ENCODE data around the gene HOTAIR. TPM values are rescaled to one million over a fixed set of nuclear protein-coding genes. Genes with fewer than 3 reads are reported as not detected.

HOTAIR gene
- total and polyA plus RNA-seq, 8 donors, result not detected

- WGBS, 5 donors, result 3 to 13% (median 5%) methylated on average over 5 of the region's 5 CpGs
- Histone ChIP-seq H3K4me3 (no peak overlapping the region), H3K9me3 (peaks cover 0 to 11% (median 0%) of the 10 kb centered on the region in 4 donors), H3K27me3 (peaks cover 87 to 100% (median 100%) of the 10 kb centered on the region in 3 donors), H3K4me1 (peaks cover 15 to 38% (median 33%) of the 10 kb centered on the region in 4 donors), H3K36me3 (no peaks in the 10 kb centered on the region), H3K27ac (no peak overlapping the region)
- intact Hi-C loops (cut with DNase I; ENCODE audit: low total_unique reads), result no loop called here
- DNase-seq, result no peak
- TF ChIP-seq EP300 (IDR thresholded peaks at IDR 0.05) (no peak), CTCF (IDR thresholded peaks at IDR 0.05) (no peak), POLR2A (IDR thresholded peaks at IDR 0.05) (no peak), POLR2AphosphoS5 (IDR thresholded peaks at IDR 0.05) (no peak)
These were observed 13.9 kb upstream of the HOTAIR start for GRCh38 chr12:53988541-53989226.

GRCh38 chr12:53987787-53988230 lies 13.1 kb upstream of the HOTAIR start:
- intact Hi-C loops (cut with DNase I; ENCODE audit: low total_unique reads), result no loop called here
- H3K4me1 ChIP-seq, result peaks cover 15 to 42% (median 33%) of the 10 kb centered on the region in 4 donors
- 7 to 23% (median 10%) methylated on average over 4 of the region's 4 CpGs for WGBS, 5 donors
- peaks cover 0 to 11% (median 0%) of the 10 kb centered on the region in 4 donors for H3K9me3 ChIP-seq
- no peak overlapping the region for H3K27ac ChIP-seq
- TF ChIP-seq POLR2A (IDR thresholded peaks at IDR 0.05), result no peak
- H3K36me3 ChIP-seq, result no peaks in the 10 kb centered on the region
- DNase-seq, result no peak
- no peak overlapping the region for H3K4me3 ChIP-seq
- peaks cover 89 to 100% (median 100%) of the 10 kb centered on the region in 3 donors for H3K27me3 ChIP-seq

GRCh38 chr12:53986686-53987483 lies 12.1 kb upstream of the HOTAIR start:
- Histone ChIP-seq H3K4me1 (peaks cover 15 to 42% (median 33%) of the 10 kb centered on the region in 4 donors), H3K9me3 (peaks cover 0 to 15% (median 1%) of the 10 kb centered on the region in 4 donors), H3K4me3 (no peak overlapping the region), H3K27ac (no peak overlapping the region), H3K36me3 (no peaks in the 10 kb centered on the region), H3K27me3 (peaks cover 91 to 100% (median 100%) of the 10 kb centered on the region in 3 donors)
- WGBS, 5 donors, result 19 to 25% (median 22%) methylated on average over 11 to 21 of the region's 21 CpGs
- DNase-seq, result no peak
- intact Hi-C loops (cut with DNase I; ENCODE audit: low total_unique reads), result no loop called here
- TF ChIP-seq POLR2A (IDR thresholded peaks at IDR 0.05) (no peak), EP300 (IDR thresholded peaks at IDR 0.05) (no peak), POLR2AphosphoS5 (IDR thresholded peaks at IDR 0.05) (no peak)

- peak overlapping the region in 2 of 4 donors; percentile 24 to 30 for H3K4me3 ChIP-seq
- H3K27me3 ChIP-seq, result peaks cover 89 to 100% (median 99%) of the 10 kb centered on the region in 3 donors
- 3 to 11% (median 4%) methylated on average over 15 to 50 of the region's 50 CpGs for WGBS, 5 donors
- no peaks in the 10 kb centered on the region for H3K36me3 ChIP-seq
- no peak for TF ChIP-seq POLR2AphosphoS5 (IDR thresholded peaks at IDR 0.05)
- no peak for TF ChIP-seq CTCF (IDR thresholded peaks at IDR 0.05)
- no peak for TF ChIP-seq POLR2A (IDR thresholded peaks at IDR 0.05)
- intact Hi-C loops (cut with DNase I; ENCODE audit: low total_unique reads), result no loop called here
- no peak overlapping the region for H3K27ac ChIP-seq
- no peak for DNase-seq
- peaks cover 15 to 42% (median 33%) of the 10 kb centered on the region in 4 donors for H3K4me1 ChIP-seq
- peaks cover 0 to 17% (median 1%) of the 10 kb centered on the region in 4 donors for H3K9me3 ChIP-seq
These were observed 11.4 kb upstream of the HOTAIR start for GRCh38 chr12:53985994-53986685.

GRCh38 chr12:53985692-53985993 lies 10.9 kb upstream of the HOTAIR start:
- no peak overlapping the region for H3K27ac ChIP-seq
- intact Hi-C loops (cut with DNase I; ENCODE audit: low total_unique reads), result no loop called here
- H3K4me3 ChIP-seq, result peak overlapping the region in 2 of 4 donors; percentile 24 to 30
- no peaks in the 10 kb centered on the region for H3K36me3 ChIP-seq
- peaks cover 15 to 42% (median 33%) of the 10 kb centered on the region in 4 donors for H3K4me1 ChIP-seq
- no peak for TF ChIP-seq EP300 (IDR thresholded peaks at IDR 0.05)
- no peak for TF ChIP-seq CTCF (IDR thresholded peaks at IDR 0.05)
- TF ChIP-seq POLR2AphosphoS5 (IDR thresholded peaks at IDR 0.05), result no peak
- TF ChIP-seq POLR2A (IDR thresholded peaks at IDR 0.05), result no peak
- DNase-seq, result no peak
- H3K27me3 ChIP-seq, result peaks cover 84 to 100% (median 99%) of the 10 kb centered on the region in 3 donors
- WGBS, 5 donors, result 6 to 15% (median 11%) methylated on average over 7 to 21 of the region's 21 CpGs
- H3K9me3 ChIP-seq, result peaks cover 0 to 17% (median 1%) of the 10 kb centered on the region in 4 donors

All from stomach (tissue), 9 donors.